GM18526 (cell line): ENCODE measurements around the gene INAVA.

Experiments
- POLR2A ChIP-seq: IDR thresholded peaks from 3 replicates; pipeline ENCODE4 v1.6.1; 2011; ENCODE audit not compliant: insufficient read length; ENCODE audit errors: extremely low read depth

Gene INAVA

GRCh38 chr1:200900877-200901276, 6.2 kb downstream of the INAVA start:
- no peak for TF ChIP-seq POLR2A

GRCh38 chr1:200901350-200901749, 6.7 kb downstream of the INAVA start:
- TF ChIP-seq POLR2A, result no peak

- TF ChIP-seq POLR2A, result no peak
Observed at GRCh38 chr1:200901796-200902444, 7.2 kb downstream of the INAVA start.

- no peak for TF ChIP-seq POLR2A
Observed at GRCh38 chr1:200903793-200904192, 9.1 kb downstream of the INAVA start.

GRCh38 chr1:200904772-200905171, 10.1 kb downstream of the INAVA start:
- no peak for TF ChIP-seq POLR2A

- TF ChIP-seq POLR2A, result no peak
Observed at GRCh38 chr1:200905411-200906052, 10.8 kb downstream of the INAVA start.

- TF ChIP-seq POLR2A, result no peak
Observed at GRCh38 chr1:200906491-200906890, 11.8 kb downstream of the INAVA start.

- no peak for TF ChIP-seq POLR2A
Observed at GRCh38 chr1:200907611-200908097, 13.0 kb downstream of the INAVA start.

- no peak for TF ChIP-seq POLR2A
Observed at GRCh38 chr1:200908191-200908868, 13.6 kb downstream of the INAVA start.

GRCh38 chr1:200909071-200909470, 14.4 kb downstream of the INAVA start:
- TF ChIP-seq POLR2A, result no peak

GRCh38 chr1:200909757-200910239, 15.1 kb downstream of the INAVA start:
- no peak for TF ChIP-seq POLR2A

GRCh38 chr1:200911361-200911760, 16.7 kb downstream of the INAVA start:
- TF ChIP-seq POLR2A, result no peak

- no peak for TF ChIP-seq POLR2A
Observed at GRCh38 chr1:200912737-200913407, 18.2 kb downstream of the INAVA start.

- TF ChIP-seq POLR2A, result no peak
Observed at GRCh38 chr1:200916152-200916551, 21.5 kb downstream of the INAVA start.

- no peak for TF ChIP-seq POLR2A
Observed at GRCh38 chr1:200916681-200917080, 22.0 kb downstream of the INAVA start.
